DMS 273 (cell line): ENCODE measurements around the gene ADARB1.

Experiments used
- DNase-seq: peaks from one replicate; lab custom pipeline; 2025; ENCODE audit not compliant: unreplicated experiment; lab: John Stamatoyannopoulos, UW

Gene ADARB1

GRCh38 chr21:45074818-45075595 is 627 bp downstream of the ADARB1 start:
- DNase-seq, result peak; percentile 82

- DNase-seq, result no peak
Measured at GRCh38 chr21:45075596-45076244, 1.3 kb downstream of the ADARB1 start.

GRCh38 chr21:45076245-45076711 is 1.9 kb downstream of the ADARB1 start:
- DNase-seq, result no peak

- DNase-seq, result no peak
Measured at GRCh38 chr21:45078371-45078770, 4.0 kb downstream of the ADARB1 start.

- DNase-seq, result no peak
Measured at GRCh38 chr21:45078877-45079281, 4.5 kb downstream of the ADARB1 start.

DNA sequence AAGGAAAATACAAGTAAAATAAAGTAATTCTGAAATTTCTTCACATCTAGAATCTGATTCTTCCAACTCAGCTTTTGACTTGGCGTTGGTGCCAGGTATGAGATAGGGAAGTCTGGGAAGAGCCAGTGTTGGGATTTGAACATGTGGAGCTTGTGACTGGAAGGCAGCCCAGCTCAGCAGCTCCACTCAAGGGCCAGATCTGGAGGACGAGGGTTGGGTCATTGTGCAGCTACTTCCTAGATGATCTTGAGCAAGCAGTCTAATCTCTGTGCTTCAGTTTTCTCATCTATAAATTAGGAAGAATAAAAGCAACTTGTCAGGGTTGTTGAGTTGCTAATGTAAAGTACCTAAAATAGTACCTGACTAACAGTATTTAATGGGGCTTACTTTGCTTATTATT is 5.0 kb downstream of the ADARB1 start:
- no peak for DNase-seq

DNA sequence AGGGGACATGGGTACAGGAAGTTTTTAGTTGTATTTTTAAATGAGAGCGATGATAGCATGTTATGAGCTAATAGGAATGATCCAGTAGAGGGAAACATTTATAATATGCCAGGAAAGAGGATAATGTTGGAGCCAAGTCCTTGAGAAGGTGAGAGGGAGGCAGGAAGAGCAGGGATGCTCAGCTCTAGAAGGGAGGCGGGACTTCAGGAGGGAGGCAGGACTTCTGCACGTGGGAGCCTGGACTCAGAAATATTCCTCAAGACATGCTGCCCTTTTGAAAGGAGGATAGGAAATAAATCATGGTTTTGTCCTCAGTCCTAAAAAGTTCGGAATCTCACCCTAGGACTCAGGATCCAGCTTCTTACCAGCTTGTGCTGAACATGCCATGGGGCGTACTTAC is 5.9 kb downstream of the ADARB1 start:
- DNase-seq, result no peak

DNA sequence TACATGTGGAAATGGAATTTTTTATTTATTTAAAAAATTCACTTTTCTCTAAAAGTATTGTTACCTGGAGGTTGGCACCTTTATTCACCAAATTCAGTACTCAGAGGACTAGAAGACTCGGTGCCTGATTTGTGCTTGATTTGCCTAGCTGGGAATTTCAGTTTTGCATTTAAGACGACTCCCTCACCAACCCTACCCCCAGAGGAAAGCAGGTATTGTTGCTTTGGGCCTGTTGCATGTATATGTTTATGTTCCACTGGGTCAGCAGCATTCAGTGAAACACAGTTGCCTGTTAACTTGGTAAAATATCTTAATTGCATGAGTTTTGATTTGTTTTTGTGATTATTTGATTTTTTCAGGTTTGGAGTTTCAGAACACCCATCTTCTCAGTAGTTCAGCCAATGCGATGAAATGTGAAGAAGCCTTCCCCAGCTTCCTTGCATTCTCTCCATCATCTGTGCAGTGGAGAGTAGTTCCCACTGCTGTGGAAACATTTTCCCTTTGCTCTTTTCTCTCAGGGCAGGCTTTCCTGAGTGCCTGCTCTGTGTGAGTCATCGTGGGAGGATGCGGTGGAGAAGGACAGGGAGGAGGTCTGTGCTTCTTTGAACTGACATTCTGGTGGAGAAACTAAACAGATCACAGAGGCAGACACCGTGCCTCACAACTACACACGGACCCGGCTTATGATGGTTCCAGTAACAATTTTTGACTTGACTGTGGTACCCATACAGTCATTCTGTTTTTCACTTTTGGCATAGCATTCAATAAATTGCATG is 6.4 kb downstream of the ADARB1 start:
- DNase-seq, result no peak

DNA sequence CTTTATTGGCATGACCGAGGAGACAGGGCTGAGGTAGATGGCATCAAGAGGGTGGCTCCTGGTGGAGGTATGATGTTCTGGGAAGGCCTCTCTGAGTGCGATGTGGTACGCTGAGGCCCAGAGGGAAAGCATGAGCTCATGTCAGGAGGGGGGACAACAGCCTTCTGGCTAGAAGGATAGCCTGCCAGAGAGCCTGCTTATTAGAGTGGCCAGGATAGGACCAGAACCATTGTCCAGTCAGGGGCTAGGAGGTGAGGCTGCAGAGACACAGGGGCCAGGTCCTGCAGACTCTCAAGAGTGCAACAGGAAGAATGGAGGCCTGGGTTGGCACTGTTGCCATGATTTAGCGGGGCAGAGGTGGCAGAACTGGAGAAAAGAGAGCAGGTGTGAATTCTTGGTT is 7.3 kb downstream of the ADARB1 start:
- DNase-seq, result no peak

GRCh38 chr21:45082736-45083135 is 8.4 kb downstream of the ADARB1 start:
- DNase-seq, result no peak

- no peak for DNase-seq
Measured at GRCh38 chr21:45084121-45084520, 9.7 kb downstream of the ADARB1 start.

- DNase-seq, result no peak
Measured at GRCh38 chr21:45084881-45085536, 10.6 kb downstream of the ADARB1 start.

GRCh38 chr21:45085700-45086099 is 11.3 kb downstream of the ADARB1 start:
- DNase-seq, result no peak

- DNase-seq, result no peak
Measured at GRCh38 chr21:45086337-45086958, 12.1 kb downstream of the ADARB1 start.

DNA sequence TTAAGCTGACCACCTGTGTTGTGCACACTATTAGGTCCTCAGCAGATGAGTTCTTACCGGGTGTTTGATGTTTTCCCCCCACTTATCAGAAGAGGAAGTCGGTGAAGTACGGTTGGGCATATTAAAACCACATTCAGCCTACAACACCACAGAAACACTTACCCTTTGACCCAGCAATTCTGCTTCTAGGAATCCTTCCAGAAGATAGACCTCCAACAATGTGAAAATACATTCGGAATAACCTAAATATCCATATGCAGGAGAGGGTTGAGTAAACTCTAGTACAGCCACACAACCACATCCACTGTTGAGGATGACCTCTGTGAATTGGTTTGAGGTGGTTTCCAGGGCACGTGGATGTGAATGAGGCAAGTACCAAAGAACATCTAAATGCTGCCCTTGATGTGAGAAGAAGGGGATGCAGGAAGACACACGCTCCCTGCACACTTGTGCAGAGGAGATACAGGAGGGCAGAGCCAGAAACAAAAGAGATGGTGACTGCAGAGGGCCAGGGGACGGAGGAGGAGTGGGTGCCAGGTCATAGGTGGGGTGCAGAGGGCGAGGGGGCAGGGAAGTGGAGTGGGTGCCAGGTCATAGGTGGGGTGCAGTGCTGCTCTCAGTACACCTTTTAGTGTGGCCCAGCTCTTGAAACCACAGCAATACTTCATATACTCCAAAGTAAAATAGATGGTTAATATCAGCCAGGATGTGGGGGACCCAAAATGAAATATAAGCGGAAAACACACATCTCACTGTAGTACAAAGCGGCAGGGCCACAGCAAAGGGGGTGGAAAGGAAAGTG is 12.8 kb downstream of the ADARB1 start:
- no peak for DNase-seq

GRCh38 chr21:45088116-45088515 is 13.7 kb downstream of the ADARB1 start:
- no peak for DNase-seq

DNA sequence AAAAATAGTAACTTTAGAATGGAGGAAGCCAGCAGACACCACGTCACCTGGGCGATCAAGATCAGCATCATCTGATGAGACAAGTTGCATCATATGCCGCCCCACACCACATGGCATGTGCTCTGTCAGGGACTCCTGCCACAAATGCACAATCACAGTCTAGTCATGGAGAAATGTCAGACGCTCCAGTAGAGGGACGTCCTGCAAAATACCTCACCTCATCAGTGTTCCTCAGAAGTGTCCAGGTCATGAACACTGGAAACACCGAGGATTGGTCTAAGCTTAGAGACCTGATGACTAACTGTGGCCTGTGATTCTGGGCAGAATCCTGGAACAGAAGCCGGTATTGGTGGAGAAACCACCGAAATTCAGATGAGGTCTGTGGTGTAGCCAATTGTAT is 14.3 kb downstream of the ADARB1 start:
- DNase-seq, result no peak

GRCh38 chr21:45089964-45090363 is 15.6 kb downstream of the ADARB1 start:
- no peak for DNase-seq

- DNase-seq, result peak; percentile 62
Measured at GRCh38 chr21:45090966-45091365, 16.6 kb downstream of the ADARB1 start.
